ENCODE results near the gene POU2AF1.
A peak's percentile ranks its signal among the peaks of the same experiment; 100 is the strongest.

Gene POU2AF1

DNA sequence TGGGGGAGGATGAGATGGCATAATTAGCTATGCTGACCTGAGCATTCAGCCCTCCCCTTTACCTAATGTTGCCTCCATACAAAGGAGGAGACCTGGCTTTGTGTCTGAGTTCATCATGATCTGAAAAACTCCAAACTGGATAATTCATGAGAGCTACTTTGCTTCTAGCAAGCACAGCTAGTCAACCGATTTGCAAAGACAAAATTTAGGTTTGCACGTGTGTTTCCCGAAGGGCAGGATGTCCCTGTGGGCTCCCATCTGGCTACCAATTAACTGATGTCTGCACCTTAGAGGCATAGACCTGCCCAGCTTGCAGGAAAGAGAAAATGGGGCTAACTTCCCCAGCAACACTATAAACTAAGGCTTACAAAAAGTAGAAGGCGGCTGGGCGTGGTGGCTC, 42.2 kb upstream of the POU2AF1 start:
- H3K27me3 ChIP-seq (ENCODE audit: insufficient read depth, low read length, poor library complexity, severe bottlenecking): no peaks in the 10 kb centered on the region
- no peaks in the 10 kb centered on the region for H3F3A ChIP-seq (ENCODE audit: low read depth)
- H3K4me1 ChIP-seq (ENCODE audit: insufficient read depth, low read length, poor library complexity, severe bottlenecking): peaks cover 44% of the 10 kb centered on the region
- H3K79me2 ChIP-seq (ENCODE audit: insufficient read depth, low read length): no peaks in the 10 kb centered on the region
- no peaks in the 10 kb centered on the region for H3K9me3 ChIP-seq (ENCODE audit: insufficient read depth, low read depth, low read length)
- H2AFZ ChIP-seq (ENCODE audit: low read length): no peak overlapping the region
- no peaks in the 10 kb centered on the region for H3K9me2 ChIP-seq (replicated peaks; ENCODE audit: low read depth, low read length)
- H4K20me1 ChIP-seq (ENCODE audit: insufficient read depth, low read length, poor library complexity, severe bottlenecking): no peaks in the 10 kb centered on the region
- no peaks in the 10 kb centered on the region for H3K36me3 ChIP-seq (ENCODE audit: insufficient read depth, low read length)
- no peak overlapping the region for H3K4me3 ChIP-seq (ENCODE audit: low read length, poor library complexity, severe bottlenecking)
- no peak overlapping the region for H3K4me2 ChIP-seq (ENCODE audit: low read depth, low read length, poor library complexity, severe bottlenecking)
- H3K9ac ChIP-seq (ENCODE audit: low read depth, low read length, poor library complexity, severe bottlenecking): no peak overlapping the region
- TF ChIP-seq, protein P1, sequence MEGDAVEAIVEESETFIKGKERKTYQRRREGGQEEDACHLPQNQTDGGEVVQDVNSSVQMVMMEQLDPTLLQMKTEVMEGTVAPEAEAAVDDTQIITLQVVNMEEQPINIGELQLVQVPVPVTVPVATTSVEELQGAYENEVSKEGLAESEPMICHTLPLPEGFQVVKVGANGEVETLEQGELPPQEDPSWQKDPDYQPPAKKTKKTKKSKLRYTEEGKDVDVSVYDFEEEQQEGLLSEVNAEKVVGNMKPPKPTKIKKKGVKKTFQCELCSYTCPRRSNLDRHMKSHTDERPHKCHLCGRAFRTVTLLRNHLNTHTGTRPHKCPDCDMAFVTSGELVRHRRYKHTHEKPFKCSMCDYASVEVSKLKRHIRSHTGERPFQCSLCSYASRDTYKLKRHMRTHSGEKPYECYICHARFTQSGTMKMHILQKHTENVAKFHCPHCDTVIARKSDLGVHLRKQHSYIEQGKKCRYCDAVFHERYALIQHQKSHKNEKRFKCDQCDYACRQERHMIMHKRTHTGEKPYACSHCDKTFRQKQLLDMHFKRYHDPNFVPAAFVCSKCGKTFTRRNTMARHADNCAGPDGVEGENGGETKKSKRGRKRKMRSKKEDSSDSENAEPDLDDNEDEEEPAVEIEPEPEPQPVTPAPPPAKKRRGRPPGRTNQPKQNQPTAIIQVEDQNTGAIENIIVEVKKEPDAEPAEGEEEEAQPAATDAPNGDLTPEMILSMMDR (conservative IDR thresholded peaks at IDR 0.05; ENCODE audit: low read length): no peak
- TF ChIP-seq EZH2phosphoT487 (IDR thresholded peaks at IDR 0.05; ENCODE audit: borderline replicate concordance): no peak

- Histone ChIP-seq H3K4me1 (ENCODE audit: insufficient read depth, low read length, poor library complexity, severe bottlenecking) (peaks cover 51% of the 10 kb centered on the region), H3K9me2 (replicated peaks; ENCODE audit: low read depth, low read length) (no peaks in the 10 kb centered on the region), H3K9ac (ENCODE audit: low read depth, low read length, poor library complexity, severe bottlenecking) (no peak overlapping the region), H3K36me3 (ENCODE audit: insufficient read depth, low read length) (no peaks in the 10 kb centered on the region), H2AFZ (ENCODE audit: low read length) (no peak overlapping the region), H3K4me2 (ENCODE audit: low read depth, low read length, poor library complexity, severe bottlenecking) (peak overlapping the region; percentile 38), H3K79me2 (ENCODE audit: insufficient read depth, low read length) (no peaks in the 10 kb centered on the region), H3F3A (ENCODE audit: low read depth) (no peaks in the 10 kb centered on the region), H4K20me1 (ENCODE audit: insufficient read depth, low read length, poor library complexity, severe bottlenecking) (no peaks in the 10 kb centered on the region), H3K9me3 (ENCODE audit: insufficient read depth, low read depth, low read length) (no peaks in the 10 kb centered on the region), H3K27me3 (ENCODE audit: insufficient read depth, low read length, poor library complexity, severe bottlenecking) (no peaks in the 10 kb centered on the region), H3K4me3 (ENCODE audit: low read length, poor library complexity, severe bottlenecking) (no peak overlapping the region)
- TF ChIP-seq, protein P1 (conservative IDR thresholded peaks at IDR 0.05; ENCODE audit: low read length): no peak
Observed at GRCh38 chr11:111419641-111420327, 40.7 kb upstream of the POU2AF1 start.

DNA sequence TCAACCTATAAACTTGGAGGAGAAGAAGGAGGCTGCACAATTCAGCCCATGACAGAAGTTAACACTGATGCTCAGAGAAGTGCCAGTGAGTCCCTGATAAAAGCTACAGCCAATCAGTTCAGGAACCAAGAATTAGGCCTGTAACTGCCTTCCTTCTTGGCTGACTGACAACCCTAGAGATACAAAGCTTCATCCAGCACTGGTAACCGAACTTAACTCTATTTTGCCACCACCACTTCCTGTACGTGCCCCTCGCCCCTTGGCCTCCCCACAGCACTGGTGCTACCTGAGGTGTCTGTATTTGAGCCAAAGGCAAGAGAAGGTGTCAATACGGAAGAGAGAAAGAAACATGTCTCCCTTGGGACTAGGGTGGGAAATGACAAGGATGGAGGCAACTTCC, 40.1 kb upstream of the POU2AF1 start:
- H2AFZ ChIP-seq (ENCODE audit: low read length): peak overlapping the region; percentile 28
- TF ChIP-seq, protein P1 (conservative IDR thresholded peaks at IDR 0.05; ENCODE audit: low read length): no peak
- TF ChIP-seq EZH2phosphoT487 (IDR thresholded peaks at IDR 0.05; ENCODE audit: borderline replicate concordance): no peak
- peak overlapping the region; percentile 38 for H3K4me2 ChIP-seq (ENCODE audit: low read depth, low read length, poor library complexity, severe bottlenecking)
- H3K79me2 ChIP-seq (ENCODE audit: insufficient read depth, low read length): no peaks in the 10 kb centered on the region
- no peaks in the 10 kb centered on the region for H3K36me3 ChIP-seq (ENCODE audit: insufficient read depth, low read length)
- peak overlapping the region; percentile 6 for H3K4me3 ChIP-seq (ENCODE audit: low read length, poor library complexity, severe bottlenecking)
- no peaks in the 10 kb centered on the region for H3K27me3 ChIP-seq (ENCODE audit: insufficient read depth, low read length, poor library complexity, severe bottlenecking)
- no peaks in the 10 kb centered on the region for H3F3A ChIP-seq (ENCODE audit: low read depth)
- H3K4me1 ChIP-seq (ENCODE audit: insufficient read depth, low read length, poor library complexity, severe bottlenecking): peaks cover 56% of the 10 kb centered on the region
- no peaks in the 10 kb centered on the region for H3K9me2 ChIP-seq (replicated peaks; ENCODE audit: low read depth, low read length)
- H3K9me3 ChIP-seq (ENCODE audit: insufficient read depth, low read depth, low read length): no peaks in the 10 kb centered on the region
- no peaks in the 10 kb centered on the region for H4K20me1 ChIP-seq (ENCODE audit: insufficient read depth, low read length, poor library complexity, severe bottlenecking)
- H3K9ac ChIP-seq (ENCODE audit: low read depth, low read length, poor library complexity, severe bottlenecking): no peak overlapping the region
